Measurements from ENCODE around the gene SLC25A26.
"Not testable (repeated sequence)": the region's sequence is repeated elsewhere in the genome, so short reads cannot be mapped to it uniquely, and the experiment has no call there.

Gene SLC25A26

DNA sequence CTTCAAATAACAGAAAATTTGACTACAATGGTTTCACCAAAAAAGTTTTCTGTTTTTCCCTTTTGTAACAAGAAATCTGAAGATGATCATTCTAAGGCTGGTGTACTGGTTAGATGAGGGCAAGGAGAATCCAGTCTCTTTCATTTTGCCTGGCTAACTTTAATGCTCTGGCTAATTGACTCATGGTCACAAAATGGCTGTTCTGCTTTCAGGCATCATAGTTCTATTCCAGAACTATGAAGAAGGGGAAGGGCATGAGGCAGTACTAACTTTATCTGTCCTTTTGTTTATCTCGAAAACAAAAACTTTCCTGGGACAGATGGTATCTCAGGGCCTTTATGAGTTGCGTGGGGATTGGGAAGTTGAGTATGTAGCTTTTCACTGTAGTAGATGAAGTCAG is 50.4 kb downstream of the SLC25A26 start:
- DNase-seq, result no peak

DNA sequence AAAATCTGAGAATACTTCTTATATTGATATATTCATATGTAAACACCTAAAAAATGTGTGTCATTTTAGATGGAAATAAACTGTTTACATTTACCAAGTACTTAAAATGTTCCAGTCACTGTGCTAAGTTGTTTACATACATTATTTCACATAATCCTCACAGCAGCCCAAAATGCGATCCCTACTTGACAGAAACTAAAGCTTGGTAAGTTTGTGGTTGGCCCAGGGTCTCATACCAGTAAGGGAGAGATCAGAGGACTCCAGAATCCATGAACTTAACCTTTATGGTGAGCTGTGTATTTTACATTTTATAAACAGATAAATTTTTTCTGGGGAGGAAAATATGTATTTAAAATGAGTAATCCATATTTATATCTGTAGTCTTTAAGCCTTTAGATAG is 51.2 kb downstream of the SLC25A26 start:
- DNase-seq, result no peak

DNA sequence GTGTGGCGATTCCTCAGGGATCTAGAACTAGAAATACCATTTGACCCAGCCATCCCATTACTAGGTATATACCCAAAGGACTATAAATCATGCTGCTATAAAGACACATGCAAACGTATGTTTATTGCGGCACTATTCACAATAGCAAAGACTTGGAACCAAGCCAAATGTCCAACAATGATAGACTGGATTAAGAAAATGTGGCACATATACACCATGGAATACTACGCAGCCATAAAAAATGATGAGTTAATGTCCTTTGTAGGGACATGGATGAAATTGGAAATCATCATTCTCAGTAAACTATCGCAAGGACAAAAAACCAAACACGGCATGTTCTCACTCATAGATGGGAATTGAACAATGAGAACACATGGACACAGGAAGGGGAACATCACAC is 54.0 kb downstream of the SLC25A26 start:
- not testable (repeated sequence) for DNase-seq

DNA sequence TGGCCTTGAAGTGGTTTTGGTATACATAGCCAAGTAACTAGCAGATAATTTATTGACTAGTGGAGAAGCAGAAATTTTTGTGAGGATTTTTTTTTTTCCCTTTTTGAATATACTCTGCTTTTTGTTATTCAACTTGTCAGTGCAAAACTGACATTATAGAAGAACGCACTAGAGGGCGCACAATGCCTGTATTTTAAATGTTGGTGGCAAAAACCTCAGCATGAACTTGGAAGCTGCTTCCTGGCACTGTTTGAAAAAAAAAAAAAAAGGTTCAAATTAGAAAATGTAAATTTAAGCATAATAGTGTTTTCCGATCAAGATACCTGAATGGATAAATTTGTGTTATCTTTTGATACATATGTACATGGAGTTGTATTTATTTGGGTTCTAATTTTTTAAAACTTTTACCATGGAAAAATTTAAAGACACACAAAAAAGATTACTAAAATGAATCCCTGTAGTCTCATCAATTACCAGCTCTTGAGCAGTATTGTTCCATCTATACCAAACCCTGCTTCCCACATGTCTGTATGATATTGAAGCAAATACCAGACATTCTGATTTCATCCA is 56.0 kb downstream of the SLC25A26 start:
- DNase-seq, result peak; percentile 6

DNA sequence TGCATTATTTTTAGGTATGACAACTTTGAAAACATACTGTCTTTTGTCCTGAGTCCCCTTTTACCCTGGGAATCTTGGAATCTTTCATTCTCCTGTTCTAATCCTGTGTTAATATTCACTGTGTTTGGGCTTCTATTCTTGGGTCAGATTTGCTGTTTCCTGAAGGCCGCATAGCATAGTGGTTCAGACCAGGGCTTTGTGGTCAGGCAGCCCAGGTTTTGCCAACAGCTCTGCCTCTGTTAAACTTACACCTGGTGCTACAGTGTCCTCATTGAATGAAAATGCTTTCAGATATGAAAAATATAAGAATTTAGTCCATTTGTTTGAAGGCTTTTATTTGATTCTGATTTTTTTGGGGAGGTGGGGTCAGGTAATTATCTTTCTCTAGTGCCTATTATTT is 58.4 kb downstream of the SLC25A26 start:
- no peak for DNase-seq

DNA sequence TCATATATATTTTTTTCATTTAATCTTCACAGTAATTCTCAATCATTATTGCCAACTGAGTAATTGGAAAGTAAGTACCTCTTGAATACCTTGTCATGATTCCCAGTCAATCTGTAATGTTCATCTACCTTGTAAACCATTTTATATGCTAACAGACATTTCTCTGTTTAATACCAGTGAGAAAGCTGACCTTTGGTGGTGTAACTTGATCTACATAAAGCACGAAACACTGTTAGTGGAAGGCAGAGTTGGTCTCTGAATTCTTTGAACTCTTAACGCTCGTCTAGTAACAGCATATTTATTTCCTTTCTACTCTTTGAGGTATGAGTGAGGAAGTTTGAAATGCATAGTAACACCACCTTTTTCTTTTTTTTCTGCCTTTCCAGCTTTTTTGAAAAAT is 59.5 kb downstream of the SLC25A26 start:
- no peak for DNase-seq

DNA sequence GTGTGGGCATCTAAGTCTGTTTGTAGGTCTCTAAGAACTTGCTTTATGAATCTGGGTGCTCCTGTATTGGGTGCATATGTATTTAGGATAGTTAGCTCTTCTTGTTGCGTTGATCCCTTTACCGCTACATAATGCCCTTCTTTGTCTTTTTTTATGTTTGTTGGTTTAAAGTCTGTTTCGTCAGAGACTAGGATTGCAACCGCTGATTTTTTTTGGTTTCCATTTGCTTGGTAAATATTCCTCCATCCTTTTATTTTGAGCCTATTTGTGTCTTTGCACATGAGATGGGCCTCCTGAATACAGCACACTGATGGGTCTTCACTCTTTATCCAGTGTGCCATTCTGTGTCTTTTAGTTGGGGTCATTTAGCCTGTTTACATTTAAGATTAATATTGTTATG is 71.1 kb downstream of the SLC25A26 start:
- DNase-seq, result not testable (repeated sequence)

DNA sequence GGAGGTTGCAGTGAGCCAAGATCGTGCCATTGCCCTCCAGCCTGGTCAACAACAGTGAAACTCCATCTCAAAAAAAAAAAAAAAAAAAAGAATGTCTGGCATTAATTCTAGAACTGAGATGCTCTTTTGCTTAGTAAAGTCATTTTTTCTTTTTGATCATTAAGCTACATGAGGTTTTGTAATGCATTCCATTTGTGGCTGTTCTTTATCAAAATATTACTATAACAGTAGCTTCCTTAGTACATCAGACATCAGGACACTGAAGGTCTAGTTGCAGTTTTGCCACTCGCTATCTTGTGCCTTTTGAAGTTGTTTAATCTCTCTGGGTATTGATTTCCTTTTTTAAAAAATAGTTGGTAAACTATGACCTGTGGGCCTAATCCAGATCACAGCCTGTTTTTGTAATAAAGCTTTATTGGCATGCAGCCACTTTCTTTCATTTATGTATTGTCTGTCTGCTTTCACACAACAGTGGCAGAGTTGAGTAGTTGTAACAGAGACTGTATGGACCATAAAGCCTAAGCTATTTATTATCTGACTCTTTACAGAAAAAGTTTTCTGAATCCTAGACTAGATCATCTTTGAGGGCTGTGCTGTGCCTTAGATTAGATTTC is 76.6 kb downstream of the SLC25A26 start:
- no peak for DNase-seq

DNA sequence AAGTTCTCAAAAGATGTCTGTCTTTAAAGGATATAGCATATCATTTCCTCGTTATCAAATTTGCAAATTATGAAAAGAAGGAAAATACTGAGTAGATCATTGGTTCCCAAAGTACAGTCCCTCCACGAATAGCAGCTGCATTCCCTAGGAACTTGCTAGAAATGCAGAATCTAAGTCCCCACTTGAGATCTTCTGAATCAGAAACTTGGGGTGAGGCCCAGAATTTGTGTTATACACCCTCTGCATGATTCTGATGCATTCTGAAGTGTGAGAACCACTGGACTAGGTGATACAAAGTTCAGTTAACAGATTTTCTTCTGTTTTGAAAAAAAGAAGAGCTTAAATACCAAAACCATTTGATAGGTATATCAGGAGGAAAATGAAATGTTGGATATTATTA is 77.1 kb downstream of the SLC25A26 start:
- DNase-seq, result no peak

DNA sequence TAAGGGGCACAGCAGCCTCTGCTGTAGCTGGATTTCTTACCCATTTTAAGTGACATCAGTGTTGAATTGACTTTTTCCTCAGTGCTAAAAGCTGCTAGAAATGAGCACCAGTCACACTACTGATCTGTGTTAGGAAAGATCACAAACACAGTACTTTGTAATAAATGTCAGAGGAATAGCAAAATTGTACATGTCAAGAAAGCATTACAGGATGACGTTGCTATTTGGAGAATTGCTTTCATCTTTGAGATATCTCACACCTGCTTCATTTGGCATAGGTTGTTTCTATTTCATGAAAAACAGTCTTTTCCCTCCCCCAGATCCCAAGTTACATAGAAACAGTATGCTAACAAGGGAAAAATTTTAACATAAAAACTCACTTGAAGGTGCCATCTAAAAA is 77.8 kb downstream of the SLC25A26 start:
- no peak for DNase-seq

DNA sequence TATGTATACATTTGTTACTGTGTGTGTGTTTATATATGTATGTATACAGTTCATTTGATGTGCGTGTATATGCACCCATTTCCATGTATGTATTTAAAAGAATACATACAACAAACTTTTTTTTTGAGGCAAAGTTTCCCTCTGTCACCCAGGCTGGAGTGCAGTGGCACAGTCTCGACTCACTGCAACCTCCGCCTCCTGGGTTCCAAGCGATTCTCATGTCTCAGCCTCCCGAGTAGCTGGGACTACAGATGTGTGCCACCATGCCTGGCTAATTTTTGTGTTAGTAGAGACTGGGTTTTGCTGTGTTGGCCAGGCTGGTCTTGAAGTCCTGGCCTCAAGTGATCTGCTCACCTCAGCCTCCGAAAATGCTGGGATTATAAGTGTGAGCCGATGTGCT is 78.3 kb downstream of the SLC25A26 start:
- not testable (repeated sequence) for DNase-seq

DNA sequence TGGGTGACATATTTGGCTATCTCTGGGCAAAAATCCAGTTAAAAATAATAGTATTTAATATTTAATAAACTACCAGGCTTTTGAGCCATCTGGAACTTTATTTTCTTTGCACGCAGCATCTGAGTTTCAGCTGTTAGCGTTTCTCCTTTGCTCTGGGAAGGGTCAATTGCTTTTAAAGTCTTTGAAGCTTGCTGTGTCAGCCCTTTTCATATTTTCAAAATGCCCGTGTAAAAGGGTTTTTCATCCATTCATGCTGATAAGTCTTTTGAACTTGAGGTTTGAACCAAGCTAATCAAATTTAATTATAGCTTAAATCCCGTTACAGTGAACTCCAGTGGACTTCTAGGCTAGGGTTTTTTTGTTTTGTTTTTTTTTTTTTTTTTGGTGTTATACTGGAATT is 79.1 kb downstream of the SLC25A26 start:
- no peak for DNase-seq

DNA sequence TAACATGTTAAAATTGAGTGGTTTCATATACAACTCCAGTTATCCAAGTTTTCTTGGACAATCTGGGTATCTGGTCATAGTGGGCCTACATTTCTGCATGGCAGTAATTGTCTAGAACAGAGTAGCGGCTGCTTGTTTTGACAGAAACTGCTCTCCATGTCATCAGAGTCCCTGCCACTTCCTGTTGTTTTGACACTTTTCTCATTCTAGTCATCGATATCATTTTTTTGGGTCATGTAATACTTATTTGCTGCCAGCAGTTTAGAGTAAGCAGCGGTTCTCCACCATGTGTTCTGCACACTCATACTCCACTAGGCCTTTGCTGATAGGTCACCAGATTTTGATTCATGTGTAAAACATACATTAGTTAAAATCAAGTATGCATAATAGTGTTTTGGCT is 81.5 kb downstream of the SLC25A26 start:
- no peak for DNase-seq

DNA sequence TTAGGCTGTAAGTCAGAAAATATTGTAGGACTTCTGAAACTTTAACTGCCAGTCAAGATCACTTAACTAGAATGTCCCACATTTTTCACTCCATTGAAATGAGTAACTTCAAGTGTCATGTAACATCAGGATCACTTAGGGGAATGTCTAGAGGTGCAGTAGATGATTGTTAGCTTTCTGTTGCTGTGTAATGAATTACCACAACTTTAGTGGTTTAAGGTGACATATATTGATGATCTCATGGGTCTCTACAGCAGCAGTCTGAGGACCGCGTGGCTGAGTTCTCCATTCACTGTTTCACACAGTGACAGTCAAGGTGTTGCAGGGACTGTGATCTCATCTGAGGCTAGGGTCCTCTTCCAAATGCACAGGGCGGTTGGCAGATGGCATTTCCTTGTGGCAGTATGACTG is 82.7 kb downstream of the SLC25A26 start:
- DNase-seq, result no peak

DNA sequence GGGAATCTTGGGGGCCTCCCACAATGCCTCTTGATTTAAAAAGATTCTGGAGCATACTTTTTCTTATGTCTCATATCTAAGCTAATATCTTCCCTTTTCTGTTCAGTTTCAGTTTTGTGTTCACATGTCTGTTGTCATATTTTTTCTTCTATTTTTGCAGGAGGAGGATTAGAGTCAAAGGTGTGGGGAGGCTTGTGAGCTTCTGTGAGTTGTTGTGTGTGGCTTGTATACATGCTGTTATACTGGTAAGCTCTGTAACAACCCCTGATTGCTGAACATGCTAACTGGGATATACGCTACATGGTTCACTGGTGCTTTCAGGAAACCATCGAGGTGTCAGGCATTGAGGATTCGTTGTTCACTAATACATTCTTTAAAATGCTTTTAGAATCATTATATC is 83.5 kb downstream of the SLC25A26 start:
- no peak for DNase-seq

DNA sequence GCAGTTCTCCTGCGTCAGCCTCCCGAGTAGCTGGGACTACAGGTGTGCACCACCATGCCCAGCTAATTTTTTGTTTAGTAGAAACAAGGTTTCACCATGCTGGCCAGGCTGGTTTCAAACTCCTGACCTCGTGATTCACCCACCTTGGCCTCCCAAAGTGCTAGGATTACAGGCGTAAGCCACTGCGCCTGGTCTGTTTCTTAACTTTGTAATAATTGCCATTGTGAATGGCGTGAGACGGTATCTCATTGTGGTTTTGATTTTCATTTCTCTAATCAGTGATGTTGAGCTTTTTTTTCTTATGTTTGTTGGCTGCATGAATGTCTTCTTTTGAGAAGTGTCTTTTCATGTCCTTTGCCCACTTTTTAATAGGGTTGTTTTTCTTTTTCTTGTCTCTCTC is 85.3 kb downstream of the SLC25A26 start:
- not testable (repeated sequence) for DNase-seq

DNA sequence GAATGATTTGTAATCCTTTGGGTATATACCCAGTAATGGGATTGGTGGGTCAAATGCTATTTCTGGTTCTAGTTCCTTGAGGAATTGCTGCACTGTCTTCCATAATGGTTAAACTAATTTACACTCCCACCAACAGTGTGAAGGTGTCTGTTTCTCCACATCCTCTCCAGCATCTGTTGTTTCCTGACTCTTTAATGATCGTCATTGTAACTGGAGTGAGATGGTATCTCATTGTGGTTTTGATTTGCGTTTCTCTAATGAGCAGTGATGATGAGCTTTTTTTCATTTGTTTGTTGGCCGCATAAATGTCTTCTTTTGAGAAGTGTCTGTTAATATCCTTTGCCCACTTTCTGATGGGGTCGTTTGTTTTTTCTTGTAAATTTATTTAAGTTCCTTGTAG is 86.2 kb downstream of the SLC25A26 start:
- not testable (repeated sequence) for DNase-seq

DNA sequence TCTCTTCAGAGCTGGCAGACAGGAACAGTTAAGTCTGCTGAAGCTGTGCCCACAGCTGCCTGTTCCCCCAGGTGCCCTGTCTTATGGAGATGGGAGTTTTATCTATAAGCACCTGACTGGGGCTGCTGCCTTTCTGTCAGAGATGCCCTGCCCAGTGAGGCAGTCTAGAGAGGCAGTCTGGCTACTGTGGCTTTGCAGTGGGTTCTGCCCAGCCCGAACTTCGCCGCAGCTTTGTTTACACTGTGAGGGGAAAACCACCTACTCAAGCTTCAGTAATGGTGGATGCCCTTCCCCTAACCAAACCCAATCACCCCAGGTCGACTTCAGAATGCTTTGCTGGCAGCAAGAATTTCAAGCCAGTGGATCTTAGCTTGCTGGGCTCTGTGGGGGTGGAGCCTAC is 91.2 kb downstream of the SLC25A26 start:
- no peak for DNase-seq

DNA sequence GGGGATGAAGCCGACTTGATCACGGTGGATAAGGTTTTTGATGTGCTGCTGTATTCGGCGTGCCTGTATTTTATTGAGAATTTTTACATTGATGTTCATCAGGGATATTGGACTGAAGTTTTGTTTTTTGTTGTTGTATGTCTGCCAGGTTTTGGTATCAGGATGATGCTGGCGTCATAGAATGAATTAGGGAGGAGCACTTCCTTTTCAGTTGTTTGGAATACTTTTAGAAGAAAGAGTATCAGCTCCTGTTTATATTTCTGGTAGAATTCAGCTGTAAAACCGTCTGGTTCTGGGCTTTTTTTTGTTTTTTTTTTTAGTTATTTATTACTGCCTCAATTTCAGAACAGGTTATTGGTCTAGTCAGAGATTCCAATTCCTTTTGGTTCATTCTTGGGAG is 93.7 kb downstream of the SLC25A26 start:
- no peak for DNase-seq

DNA sequence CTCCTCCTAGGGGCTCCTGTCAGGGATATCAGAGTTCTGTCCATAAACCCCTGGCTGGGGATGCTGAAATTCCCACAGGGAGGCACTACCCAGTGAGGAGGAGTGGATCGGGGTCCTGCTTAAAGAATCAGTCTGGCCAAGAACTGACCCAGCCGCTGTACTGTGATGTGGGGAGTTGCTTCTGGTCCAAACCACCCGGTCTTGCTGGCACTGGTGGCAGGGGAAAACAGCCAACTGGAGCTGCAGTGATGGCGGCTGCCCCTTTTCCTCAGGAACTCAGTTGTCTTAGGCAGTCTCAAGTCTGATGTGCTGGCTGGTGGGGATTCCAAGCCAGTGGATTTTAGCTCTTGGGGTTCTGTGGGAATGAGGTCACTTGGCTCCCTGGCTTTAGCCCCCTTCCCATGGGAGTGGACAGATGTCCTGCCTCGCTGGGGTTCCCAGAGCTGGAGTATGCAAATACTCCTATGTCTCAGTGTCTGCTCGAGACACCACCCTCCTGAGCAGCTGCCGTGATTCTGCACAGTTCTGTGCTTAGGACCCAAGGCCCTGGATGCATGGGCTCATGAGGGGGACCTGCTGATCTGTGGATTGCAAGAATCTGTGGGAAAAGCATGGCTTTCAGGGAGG is 97.1 kb downstream of the SLC25A26 start:
- no peak for DNase-seq

DNA sequence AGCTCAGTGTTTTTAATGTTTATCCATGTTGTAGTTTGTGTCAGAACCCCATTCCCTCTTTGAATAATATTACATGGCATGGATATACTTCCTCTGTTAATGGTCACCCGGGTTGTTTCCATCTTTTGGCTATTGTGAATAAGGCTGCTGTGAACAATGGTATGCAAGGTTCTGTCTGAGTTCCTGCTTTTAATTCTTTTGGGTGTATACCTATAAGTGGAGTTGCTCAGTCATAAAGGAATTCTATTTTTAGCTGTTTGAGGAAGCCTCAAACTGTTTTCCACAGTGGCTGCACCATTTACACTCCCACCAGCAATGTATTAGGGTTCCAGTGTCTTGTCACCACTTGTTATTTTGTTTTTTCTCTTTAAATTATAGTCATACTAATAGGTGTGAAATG is 99.6 kb downstream of the SLC25A26 start:
- DNase-seq, result no peak

DNA sequence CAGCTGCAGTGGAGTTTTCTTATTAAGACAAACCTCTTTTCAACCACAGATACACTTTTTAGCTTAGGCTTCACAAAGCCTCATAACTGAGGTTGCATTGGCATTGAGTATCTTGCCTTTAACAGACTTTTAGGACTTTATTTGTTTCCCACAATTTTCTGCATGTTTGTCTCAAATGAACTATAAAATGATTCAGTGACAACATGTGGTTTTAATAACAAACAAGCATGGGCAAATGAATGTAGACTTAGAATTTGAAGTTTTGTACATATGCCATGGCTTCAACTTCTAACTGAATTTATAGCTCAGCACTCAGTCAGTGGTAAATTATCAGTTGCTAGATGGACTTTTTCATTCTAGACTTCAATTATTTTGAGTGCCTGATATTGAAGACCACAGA is 101.6 kb downstream of the SLC25A26 start:
- DNase-seq, result no peak

DNA sequence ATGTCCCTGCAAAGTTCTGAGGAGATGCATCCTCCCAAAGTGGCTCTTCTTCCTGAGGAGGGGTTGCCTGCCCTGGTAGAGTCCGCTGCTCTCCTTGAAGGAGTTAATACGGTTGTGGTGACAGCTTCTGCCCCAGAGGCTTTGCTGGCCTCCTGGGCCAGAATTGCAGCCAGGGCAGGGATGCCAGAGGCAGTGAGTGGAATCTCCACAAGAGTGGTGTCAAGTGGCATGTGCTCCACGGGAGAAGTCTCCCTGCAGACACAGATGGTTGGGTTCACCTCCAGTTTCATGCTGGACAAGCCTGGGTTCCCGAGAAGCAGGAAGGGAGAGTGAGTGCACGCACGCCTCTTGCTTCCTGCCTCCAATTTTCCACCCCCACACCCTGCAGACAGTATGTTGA is 105.5 kb downstream of the SLC25A26 start:
- DNase-seq, result no peak

DNA sequence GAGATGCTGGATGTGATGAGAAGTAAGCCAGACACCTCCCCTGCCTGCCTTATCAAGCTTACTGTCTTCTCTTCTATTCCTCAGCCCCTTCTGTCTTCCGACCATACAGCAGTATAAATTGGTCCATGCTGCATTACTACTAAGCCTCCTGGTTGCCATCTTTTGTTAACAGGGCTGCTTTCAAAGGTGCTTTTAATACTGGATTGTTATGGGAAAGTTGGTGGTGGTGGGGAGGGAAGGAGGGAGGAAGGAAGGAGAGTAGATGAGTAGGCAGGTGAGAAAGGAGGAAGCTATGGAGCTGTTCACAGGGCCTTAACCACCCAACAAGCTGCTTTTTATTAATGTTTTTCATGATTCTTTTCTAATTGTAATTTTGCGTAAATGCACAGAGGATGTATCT is 114.9 kb downstream of the SLC25A26 start:
- DNase-seq, result no peak

DNA sequence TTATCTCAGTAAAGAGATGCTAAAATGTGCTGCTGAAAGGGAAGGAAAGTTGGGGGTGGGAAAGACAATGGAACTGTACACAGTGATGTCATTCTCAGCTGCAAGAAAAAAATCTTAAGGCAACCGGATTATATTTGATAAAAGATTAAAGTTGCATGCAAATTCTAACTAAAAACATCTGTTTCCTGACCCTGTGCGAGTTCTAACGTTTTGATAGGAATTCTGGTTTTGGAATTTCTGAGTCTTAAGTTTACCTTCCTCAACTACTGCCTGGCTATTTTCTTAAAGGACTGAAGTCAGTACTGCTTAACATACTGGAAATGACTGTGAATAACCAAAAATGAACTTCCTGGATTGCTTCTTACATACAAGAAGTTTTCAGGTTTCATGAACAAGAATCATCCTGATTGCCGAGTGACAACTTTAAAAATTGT is 115.5 kb downstream of the SLC25A26 start:
- DNase-seq, result no peak

All from NCI-H2107 (cell line).